Endometrial microvascular endothelial cells (primary cell): Measurements from ENCODE around the gene PSEN2. TPM values are rescaled to one million over a fixed set of nuclear protein-coding genes. Genes with fewer than 3 reads are reported as not detected.
"Not testable (repeated sequence)": the region's sequence is repeated elsewhere in the genome, so short reads cannot be mapped to it uniquely, and the experiment has no call there.

Source experiments
- in situ Hi-C: cut with HindIII; loops from 2 replicates; pipeline ENCODE4 v1.10.0; 2017; ENCODE audit warnings: low sequenced_read_pairs, low pct_unique_long_range_greater_than_20kb; ENCODE audit errors: inconsistent ontology term
- total RNA-seq: library from RNA; depleted of rRNA; stranded (reverse); fragments of >200 nt; gene quantifications from one replicate; pipeline ENCODE4 v1.2.3, GENCODE V29; 2015; ENCODE audit errors: inconsistent ontology term

Gene PSEN2
- total RNA-seq, 1 donor from 2014 or later, result 19.0 TPM

DNA sequence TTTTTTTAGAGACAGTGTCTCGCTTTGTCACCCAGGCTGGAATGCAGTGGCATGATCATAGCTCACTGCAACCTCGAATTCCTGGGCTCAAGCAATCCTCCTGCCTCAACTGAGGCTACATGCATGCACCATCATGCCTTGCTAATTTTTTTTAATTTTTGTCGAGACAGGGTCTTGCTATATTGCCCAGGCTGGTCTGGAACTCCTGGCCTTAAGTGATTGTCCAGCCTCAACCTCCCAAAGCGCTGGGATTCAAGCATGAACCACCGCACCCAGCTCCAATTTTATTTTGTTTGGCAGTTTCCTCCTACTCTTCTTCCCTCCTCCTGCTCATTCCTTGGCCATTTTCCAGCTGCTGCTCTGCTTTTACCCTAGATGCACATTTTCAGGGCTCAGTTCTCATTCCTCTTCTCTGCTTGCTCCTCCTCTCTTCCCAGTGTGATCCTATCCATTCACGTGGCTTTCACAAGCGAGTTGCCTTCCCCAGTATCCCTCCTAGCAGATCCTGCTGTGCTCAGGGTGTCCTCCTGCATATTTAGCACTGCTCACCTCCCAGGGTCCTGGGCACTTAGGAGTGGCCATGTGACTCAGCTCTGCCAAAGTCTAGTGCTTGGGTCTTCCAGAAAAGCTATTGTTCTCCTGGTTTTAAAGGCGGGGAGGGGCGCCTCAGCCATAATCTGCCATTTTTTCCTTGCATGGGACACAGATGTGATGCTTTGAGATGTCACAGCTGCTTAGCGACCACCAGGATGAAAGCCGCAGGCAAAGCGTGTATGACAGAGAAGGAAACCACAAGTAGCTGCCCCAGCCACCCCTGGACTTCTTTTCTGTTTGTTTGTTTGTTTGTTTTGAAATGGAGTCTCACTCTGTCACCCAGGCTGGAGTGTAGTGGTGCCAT lies 33.7 kb downstream of the PSEN2 start:
- in situ Hi-C loops, result no loop called here

DNA sequence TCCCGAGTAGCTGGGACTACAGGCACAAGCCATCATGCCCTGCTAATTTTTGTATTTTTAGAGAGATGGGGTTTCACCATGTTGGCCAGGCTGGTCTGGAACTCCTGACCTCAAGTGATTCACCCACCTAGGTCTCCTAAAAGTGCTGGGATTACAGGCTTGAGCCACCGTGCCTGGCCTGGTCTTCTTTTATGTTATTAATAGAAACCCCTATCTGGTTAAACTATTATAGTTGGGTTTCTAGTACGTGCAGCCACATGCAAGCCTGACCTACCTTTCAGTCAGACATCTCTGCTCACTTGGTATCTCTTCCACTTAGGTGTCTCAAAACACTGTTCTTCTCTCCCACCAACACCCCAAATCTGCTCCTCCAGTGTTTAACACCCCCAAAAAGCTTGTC lies 34.4 kb downstream of the PSEN2 start:
- in situ Hi-C loops, result no loop called here

DNA sequence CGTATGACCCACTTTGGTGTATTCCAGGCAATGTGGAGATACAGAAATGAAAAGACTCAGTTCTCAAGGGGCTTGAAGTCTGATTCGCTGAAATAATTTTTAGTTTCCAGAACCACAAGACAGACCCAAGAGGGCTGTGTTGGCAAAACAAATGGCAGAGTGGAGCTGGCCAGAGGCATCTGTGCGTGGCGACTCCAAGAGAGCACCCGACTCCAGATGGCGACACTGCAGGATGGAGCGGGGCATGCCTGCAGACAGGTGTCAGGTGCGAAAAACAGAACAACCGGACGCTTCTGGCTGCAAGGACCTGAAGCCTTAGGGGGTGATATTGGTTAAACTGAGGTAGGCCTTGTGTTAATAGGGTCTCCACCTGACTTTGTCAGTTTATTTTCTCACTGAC lies 38.0 kb downstream of the PSEN2 start:
- in situ Hi-C loops, result no loop called here

DNA sequence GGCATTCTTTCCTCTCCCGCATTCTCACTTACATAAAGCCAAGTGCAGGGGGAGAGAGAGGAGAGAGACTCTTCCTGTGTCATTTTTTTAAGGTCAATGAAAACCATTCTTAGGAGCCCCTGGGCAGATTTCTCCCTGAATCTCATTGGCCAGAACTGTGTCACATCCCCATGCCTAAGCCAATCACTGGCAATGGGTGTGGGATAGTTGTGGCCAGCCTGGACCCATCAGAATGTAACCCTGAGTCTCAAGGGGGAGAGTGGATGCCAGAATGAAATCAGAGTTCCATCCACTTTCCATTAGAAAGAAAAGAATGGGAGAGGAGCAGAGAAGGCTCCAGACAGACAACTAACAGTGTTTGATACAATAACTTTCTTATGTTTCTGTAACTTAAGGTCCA lies 38.5 kb downstream of the PSEN2 start:
- in situ Hi-C loops, result no loop called here

DNA sequence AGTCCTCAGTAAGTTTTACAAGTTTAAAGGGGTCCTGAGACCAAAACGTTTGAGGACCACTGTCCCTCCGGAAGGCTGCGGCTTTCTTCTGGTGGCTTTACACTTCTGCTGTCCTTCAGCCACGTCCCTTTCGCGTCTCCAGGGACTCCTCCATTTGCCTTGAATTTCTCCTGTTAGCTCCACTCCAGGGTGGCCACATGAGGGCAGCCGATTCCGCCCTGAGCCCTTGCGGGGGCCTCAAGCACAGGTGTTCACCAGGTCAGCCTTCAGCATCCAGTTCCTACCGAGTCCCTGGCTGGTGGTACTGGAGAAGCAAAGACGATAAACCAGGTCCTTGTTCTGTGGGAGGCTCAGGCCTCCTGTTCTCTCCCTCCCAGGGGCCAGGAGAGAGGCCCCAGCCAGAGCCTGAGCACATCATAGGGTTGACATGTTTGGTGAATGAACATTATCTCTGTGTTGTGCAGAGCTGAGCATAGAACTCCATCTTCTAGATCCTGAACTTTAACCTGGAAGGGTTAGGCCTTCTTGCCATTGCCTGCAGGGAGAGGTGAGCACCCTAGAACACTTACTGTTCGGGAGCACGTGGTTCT lies 42.3 kb downstream of the PSEN2 start:
- in situ Hi-C loops, result no loop called here

DNA sequence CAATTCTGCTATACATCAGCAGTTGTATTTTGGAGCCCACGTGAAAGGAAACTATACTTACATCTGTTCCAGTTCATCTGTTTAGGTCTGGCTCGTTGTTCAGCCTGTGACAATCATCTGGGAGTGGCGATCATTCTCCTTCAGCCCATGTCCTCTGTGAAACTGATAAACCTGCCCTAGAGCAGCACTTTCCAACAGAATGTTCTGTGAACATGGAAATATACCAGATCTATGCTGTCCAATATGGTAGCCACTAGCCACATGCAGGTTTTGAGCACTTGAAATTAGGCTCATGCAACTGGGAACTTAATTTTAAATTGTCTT lies 45.2 kb downstream of the PSEN2 start:
- in situ Hi-C loops, result no loop called here

DNA sequence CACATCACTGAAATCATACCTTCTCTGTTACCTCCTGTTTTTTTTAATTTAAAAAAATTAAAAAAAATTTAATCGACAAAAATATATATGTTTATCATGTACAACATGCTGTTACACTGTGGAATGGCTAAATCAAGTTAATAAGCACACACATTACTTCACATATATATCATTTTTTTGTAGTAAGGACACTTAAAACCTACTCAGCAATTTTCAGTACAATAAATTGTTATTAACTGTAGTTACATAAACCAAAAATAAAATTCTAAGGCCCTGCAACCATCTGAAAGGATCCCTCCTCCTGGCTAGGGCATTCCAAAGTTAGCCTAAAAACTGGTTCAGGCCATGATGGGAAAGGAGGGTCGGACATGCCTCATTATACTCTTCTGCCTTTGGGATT lies 46.1 kb downstream of the PSEN2 start:
- in situ Hi-C loops, result no loop called here

DNA sequence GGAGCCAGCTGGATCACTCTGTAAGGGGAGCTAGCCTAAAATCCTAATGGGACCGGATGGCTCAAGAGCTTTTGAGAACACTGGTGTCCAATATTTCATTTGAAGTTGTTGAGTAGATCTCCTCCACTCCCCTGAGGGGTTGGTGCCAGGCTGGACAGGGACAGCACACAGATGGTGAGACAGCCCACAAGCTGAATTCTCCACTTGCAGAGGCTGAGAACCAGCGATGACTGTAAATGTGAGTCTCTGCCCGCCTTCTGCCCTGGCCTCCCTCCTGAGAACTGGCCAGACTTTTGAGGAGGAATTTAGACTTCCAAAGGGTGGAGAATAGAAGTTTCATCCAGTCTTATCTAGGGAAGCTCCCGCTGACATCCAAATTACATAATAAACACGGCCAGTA lies 49.2 kb downstream of the PSEN2 start:
- in situ Hi-C loops, result no loop called here

DNA sequence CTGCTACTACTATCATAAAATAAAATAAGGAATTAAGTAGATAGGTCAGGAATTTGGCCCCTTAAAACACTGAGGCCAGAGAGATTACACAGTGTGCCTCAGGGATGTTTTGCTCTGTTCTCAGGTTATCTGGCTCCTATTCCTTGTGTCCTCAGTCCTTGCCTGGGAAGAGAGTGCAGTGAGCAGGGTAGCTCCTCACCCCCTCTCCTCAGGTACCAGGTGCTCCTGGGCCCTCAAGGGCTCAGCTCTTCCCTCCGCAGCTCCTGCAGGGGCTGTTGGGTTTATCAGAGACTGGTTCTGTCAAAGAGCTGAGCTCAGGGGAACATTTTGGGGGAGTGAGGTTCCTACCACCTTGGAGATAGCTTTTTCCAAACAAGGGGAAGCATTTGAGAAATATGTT lies 49.6 kb downstream of the PSEN2 start:
- in situ Hi-C loops, result no loop called here

DNA sequence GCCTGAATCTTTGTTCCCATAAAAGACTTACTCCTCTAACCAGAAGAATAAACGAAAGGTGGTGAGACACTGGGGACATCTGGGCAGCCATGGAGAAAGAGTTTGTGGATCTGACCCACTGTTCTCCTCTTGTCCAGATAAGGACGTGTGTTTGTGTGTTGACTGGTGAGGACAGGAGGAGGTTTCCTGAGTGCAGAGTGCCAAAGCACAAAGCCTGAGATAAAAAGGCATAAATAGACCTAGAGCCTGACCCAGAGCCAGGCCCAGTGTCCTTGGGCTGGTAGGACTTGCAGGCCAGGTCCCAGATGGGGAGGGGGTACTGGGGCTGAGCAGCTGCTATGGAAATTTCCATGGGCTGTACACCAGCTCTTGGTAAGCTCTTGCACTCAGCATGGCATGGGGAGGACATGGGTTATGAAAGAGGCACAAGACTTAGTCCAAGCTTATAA lies 50.1 kb downstream of the PSEN2 start:
- in situ Hi-C loops, result no loop called here

DNA sequence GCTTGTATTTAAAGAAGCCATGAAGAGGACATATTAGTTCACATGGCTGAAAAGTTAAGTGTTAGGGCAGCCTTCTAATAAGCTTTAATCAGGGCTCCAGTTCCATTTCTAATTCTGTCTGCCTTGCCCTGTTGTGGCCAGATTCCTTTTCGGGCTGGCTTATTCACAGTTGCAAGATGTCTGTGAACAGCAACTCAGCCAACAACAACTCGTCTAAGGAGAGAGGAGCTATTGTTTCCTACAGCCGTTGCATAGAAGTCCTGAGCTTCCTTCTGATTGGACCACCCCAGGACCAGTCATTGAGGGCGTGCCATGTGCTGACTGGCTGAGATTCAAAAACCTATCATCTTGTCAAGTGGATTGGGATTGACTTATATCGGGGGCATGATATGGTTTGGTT lies 51.1 kb downstream of the PSEN2 start:
- in situ Hi-C loops, result no loop called here

DNA sequence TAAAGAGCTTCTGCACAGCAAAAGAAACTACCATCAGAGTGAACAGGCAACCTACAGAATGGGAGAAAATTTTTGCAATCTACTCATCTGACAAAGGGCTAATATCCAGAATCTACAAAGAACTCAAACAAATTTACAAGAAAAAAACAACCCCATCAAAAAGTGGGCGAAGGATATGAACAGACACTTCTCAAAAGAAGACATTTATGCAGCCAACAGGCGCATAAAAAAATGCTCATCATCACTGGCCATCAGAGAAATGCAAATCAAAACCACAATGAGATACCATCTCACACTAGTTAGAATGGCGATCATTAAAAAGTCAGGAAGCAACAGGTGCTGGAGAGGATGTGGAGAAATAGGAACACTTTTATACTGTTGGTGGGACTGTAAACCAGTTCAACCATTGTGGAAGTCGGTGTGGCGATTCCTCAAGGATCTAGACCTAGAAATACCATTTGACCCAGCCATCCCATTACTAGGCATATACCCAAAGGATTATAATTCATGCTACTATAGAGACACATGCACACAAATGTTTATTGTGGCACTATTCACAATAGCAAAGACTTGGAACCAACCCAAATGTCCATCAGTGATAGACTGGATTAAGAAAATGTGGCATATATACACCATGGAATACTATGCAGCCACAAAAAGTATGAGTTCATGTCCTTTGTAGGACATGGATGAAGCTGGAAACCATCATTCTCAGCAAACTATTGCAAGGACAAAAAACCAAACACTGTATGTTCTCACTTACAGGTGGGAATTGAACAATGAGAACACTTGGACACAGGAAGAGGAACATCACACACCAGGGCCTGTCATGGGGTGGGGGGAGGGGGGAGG lies 59.1 kb downstream of the PSEN2 start:
- in situ Hi-C loops, result not testable (repeated sequence)

DNA sequence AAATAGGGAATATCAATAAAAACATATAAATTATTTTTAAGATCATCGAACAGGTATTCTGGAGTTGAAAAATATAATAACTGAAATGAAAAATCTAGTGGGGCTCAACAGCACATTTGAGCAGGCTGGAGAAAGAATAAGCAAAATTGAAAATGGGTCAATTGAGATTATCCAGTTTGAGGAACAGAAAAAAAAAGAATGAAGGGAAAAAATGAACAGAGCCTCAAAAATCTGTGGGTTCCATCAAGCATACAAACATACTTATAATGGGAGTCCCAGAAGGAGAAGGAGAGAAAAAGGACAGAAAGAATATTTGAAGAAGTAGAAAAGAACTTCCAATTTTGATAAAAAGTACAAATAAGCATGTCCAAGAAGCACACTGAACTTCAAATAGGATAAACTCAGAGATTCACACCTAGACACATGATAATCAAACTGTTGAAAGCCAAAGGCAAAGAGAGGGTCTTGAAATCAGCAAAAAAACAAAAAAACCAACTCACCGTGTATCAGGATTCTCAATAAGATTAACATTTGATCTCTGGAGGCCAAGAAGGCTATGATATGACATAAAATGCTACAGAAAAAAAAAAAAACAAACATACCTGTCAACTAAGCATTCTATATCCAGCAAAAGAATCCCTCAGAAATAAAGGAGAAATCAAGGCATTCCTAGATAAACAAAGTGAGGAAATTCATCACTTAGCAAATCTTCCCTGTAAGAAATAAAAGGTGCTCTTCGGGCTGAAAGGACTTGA lies 64.2 kb downstream of the PSEN2 start:
- in situ Hi-C loops, result no loop called here

DNA sequence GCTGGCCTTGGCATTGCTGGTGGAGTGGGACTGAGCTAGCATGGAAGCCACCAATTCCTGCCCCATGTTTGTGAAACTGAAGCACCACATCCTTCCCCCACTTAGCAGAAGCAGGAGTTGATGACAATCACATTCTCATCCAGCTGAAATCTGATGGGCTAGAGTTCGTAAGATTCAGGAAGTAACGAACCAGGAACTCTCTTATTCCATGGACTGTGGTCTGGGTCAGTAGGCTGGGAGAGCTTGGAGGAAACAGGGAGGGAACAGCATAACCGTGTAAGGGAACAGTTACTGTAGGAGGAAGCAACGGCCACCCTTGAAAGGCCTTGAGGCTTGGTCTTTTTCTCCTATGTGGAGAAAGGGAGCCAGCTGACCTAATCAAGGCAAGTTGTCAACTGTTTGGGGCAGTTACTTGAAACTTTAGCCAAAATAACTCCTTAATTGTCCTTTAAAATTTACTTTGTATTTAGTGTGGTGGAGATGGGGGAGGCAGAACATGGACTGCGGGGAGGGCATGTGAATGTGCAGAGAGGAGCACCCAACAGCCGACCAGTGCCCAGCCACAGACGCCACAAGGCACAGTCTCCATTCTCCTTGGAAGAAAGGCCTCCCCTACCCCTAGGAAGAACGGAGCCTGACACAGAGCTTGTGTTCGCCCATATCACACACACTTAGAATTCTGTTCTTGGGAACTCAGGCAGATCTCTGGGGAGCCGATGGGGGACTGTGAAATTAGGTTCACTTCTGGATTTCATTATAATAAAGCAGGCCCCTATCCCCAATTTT lies 67.7 kb downstream of the PSEN2 start:
- in situ Hi-C loops, result no loop called here

DNA sequence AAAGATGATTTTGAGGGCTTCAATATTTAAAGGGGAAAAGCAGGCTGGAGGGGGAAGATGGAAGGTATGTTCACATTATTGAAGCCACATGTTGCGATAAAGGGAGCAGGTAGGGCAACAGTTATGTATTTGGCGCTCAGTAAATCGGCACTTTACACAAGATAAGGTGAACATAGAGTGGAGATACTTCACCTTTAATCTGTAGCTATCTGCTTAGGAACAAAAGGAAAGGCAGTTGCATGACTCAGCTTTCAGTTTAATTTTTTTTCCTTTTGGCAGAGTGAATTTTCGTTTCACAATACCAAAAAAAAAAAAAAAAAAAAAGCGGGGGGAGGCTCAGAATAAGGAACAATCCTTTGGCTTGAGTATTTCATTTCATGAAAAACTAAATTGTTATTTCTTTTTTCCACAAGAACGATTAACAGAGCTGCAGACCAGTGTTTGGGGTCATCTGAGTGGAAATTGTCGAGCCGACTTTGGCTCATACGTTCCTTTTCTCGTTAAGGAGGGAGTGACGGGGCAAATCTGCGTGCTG lies 68.6 kb downstream of the PSEN2 start:
- in situ Hi-C loops, result no loop called here

DNA sequence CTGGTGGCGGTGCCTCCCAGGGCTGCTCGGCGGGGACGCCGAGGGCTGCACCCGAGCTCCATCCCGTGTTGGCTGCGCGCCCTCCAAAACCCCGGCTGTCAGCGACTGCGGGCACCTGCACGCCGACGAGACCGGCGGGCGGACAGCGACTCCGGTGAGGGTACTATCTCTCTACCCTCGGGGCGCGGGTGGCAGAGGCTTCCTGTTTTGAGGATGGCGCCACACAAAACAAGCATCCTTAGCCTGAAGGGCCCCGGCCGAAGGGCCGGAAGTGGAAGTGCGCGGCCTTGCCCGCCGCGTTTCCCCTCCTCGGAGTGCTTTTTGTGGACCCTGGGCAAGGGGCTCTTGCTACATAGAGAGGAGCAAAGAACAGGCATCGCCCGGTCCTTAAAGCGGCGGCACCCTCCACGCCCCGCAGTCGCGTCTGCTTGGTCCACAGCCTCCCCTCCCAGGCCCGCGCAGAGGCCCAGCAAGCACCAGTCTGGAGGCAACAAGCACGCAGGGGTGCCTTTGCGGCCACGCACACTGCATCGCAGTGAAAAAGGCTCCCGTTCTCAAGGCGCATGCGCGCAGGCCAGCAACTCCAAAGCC lies 69.1 kb downstream of the PSEN2 start:
- in situ Hi-C loops, result no loop called here

DNA sequence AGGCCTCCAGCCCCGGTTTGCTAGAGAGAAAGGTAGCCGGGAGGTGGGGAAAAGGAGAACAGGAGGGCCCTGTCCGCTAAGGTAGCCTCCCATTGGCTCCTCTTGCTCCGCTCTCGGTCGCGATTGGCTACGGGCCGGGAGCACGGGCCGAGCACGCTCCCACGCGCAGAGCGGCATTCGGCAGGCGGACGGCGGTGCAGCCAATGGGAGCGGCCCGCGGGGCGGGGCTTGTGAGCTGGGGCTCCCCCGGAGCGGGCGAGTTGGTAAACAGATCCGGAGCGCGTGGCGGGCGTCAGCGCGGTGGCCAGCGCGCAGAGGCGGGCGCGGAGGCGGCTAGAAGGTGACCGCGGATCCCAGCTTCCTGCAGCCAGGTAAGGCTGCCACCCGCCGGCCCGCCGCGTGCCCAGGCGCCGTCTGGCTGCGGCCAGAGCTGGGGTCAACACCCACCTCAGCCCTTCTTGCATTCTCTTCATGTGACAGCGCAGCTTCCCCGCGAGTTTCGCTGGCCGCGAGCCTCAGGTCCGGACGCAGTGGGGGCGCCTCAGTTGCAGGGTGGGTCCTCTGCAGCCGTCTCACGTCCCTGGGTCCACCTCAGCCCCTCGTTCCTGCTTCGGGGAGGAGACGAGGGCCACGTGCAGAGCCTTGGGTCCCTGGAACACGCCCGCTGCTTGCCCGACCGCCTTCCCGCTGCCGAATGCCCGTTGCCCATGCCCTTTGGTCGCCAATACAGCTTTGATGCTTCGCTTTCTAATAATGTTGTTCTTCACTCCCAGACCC lies 69.8 kb downstream of the PSEN2 start, which contains the start of gene COQ8A:
Gene COQ8A, plus strand, starts transcription at position 266 of the 777 bp plus-strand sequence. CDS start 21,092 bp downstream, outside the sequence.
- in situ Hi-C loops, result no loop called here
